NCI-H510A (cell line): ENCODE measurements around the gene NFIC.
A peak's percentile ranks its signal among the peaks of the same experiment; 100 is the strongest.

Source experiments
- DNase-seq: peaks from one replicate; lab custom pipeline; 2025; lab: John Stamatoyannopoulos, UW

NFIC gene

DNA sequence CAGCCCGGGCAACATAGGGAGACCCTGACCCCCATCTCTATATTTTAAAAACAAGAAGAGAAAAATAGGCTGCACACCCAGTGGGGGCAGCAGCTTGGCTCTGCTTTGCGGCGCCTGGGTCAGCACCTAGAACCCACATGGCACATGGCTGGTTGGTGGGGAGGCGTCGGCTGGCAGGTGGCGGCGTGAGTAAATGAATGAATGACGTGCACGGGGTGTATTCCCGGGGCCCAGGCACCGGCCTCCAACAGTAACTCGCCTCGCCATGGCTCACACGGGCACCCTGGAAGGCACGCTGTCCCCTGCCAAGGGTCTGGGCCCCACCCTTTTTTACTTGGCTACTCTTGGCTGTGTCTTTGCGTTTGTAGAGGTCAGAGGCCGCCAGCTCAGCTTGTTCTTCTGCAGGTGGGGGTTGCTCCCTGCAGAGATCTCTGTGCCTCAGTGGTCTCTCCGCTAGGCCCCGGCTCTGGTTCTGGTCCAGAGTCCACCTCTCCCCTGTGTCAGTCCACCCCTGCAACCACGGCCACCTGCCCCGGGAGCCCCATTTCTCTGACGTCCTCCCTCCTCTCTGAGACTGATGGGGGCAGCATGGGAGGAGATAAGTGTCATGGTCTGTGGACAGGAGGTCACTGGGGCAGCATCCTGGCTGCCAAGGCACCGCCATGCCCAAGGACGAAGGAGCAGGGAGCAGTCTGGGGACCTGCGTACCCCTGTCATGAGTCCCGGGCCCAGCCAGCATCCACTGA, 145.3 kb downstream of the NFIC start:
- DNase-seq: no peak

- no peak for DNase-seq
Measured at GRCh38 chr19:3512562-3513228, 146.3 kb downstream of the NFIC start.

DNA sequence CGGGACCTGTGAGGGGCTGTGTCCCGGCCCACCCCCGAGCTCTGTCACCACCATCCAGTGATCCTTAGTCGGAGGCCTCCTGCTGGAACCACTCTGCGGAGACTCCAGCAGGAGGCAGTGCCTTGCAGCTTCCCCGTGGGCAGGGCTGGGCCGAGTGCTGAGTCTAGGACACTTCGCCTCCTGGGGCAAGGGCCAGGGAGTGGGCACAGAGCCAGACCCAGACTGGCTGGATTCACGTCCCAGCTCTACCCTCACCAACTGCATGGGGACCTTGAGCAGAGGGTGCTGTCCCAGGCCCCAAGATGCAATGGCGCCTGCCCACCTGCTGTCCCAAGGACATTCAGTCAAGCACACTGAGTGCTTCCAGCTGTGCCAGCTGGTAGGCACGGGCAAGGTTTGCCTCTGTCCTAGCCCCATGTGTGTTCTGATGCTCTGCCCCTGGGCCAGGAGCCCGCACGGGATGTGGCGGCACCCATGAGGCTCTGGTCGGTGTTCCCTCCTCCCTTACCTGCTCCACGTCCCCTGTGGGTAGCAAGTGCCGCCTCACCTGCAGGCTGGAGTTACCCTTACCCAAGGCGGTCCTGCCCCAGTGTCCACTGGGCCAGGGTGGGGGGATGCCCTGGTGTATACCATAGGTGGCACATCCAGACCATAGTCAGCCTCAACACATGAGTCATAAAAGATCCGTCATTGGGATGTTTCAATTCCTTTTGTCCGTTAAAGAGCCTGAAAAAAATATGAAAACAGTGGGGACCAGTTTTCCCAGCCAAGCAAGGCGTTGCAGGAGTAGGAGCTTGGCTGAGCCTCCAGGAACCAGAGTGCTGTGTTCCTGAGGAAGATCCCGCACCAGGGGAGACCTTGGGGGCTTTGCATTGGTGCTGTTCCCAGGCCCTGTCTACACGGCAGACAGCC, 147.1 kb downstream of the NFIC start:
- DNase-seq: no peak

DNA sequence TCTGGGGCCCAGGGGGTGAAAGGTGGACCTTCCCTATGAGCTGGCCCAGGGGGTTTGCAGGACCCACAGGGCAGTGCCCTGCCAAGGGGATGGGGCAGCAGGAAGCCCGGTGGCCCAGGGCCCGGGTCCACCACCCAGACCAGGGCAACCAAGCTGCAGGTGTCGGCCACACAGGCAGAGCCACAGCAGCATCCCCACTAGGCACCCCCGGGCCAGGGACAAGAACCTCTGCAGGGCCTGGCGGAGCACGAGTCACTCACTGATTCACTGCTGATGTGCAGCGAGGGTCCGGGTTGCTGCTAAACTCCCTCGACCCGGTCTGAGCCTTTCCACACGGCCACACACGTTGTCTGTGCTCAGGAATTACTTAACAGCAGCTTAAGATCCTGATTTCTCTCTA, 148.5 kb downstream of the NFIC start:
- DNase-seq: no peak

- DNase-seq: no peak
Measured at GRCh38 chr19:3515891-3516422, 149.6 kb downstream of the NFIC start.

DNA sequence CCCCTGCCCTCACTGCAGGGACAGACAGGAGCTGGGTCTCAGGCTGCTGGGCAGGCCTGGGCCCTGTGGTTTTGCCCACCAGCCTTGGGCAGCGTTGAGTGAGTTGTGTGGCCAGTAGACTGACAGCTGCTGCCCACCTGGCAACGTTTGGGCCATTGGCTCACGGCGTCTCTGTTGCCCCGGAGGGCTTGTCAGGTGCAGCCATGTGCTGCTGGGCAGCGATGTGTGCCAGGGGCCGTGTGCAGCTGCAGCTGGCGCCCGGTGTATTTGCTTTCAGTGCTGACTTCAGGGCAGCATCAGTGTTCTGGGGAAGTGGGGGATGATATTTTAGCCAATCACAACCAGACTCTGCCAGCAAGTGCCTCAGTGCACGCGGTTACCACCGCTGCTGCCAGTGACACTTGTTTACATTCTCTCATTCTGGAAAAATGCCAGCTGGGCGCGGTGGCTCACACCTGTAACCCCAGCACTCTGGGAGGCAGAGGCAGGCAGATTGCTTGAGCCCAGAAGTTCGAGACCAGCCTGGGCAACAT, 150.4 kb downstream of the NFIC start:
- peak; percentile 74 for DNase-seq

DNA sequence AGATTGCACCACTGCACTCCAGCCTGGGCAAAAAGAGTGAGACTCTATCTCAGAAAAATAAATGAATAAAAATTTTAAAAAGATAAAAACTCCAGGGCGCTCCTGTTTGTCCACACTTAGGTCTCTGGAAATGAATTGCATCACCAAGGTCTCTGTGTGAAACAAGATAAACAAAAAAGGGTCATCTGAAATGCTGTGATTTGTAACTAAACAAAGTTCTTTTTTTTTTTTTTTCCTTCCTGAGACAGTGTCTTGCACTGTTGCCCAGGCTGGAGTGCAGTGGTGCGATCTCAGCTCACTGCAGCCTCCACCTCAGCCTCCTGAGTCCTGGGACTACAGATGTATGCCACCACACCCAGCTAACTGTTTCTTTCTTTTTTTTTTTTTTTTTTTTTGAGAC, 151.3 kb downstream of the NFIC start:
- DNase-seq: no peak

- no peak for DNase-seq
Measured at GRCh38 chr19:3518255-3518654, 151.9 kb downstream of the NFIC start.

- DNase-seq: no peak
Measured at GRCh38 chr19:3518659-3519058, 152.3 kb downstream of the NFIC start.
